ENCODE measurements around the gene SRL. TPM values are rescaled to one million over a fixed set of nuclear protein-coding genes. Genes with fewer than 3 reads are reported as not detected.

Gene SRL
- total and polyA plus RNA-seq, 5 donors: 255 to 395 (median 343) TPM

DNA sequence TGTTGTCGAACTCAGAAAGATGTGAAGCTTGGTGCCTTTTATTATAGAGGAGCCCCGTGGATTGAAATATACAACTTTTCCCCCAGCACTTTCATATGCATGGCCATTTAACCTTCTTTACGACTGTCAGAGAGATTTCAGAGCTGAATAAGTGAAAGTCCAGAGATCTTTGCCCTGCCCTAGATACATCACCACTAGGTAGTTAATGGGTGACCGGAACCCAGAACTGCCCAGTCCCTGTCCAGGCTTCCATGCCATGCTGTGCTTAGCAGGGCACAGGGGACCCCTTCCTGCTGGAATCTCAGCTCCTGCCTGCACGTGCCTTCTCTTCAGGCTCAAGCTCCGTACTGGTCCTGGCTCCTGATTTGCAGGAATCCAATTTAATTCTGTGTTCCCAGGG, 32.2 kb downstream of the SRL start:
- intact Hi-C loops (cut with DNase I): loop anchor here in 3 of 4 donors (5.0 to 10.0 kb wide), 3 partner anchors 33 to 115 kb away; partner anchors contain the start of gene SRL (in 1 of the 3)
- WGBS: 68% methylated on average over 6 of the region's 6 CpGs
- Histone ChIP-seq H3K27me3 (ENCODE audit: control insufficient read depth, insufficient read depth) (no peaks in the 10 kb centered on the region), H3K4me1 (ENCODE audit: control insufficient read depth, insufficient read depth, low read length) (peaks cover 5% of the 10 kb centered on the region), H3K4me3 (ENCODE audit: low read length) (no peak overlapping the region), H3K27ac (ENCODE audit: low read length) (peak overlapping the region; percentile 40), H3K9me3 (ENCODE audit: control insufficient read depth, low read length) (no peaks in the 10 kb centered on the region)
- DNase-seq (no peak), ATAC-seq (no peak)

DNA sequence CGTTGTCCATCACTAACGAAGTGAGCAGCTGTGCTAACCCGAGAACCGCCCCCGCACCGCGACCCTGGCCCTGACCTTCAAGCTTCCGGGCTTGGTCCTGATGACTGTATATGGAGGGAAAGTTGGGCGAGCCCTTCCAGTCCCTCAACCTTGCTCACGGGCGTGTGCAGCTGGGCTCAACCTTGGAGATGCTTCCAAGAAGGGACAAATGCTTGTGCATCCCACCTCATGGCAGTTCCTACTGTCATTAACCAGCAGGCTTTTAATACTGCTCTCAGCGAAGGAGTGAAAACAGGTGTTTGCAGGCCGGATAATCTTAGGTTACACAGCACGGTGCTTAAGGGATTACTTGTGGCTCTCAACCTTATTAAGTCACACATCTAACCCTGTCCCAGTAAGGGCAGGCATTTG, 33.5 kb downstream of the SRL start:
- H3K27me3 ChIP-seq (ENCODE audit: control insufficient read depth, insufficient read depth): no peaks in the 10 kb centered on the region
- H3K9me3 ChIP-seq (ENCODE audit: control insufficient read depth, low read length): no peaks in the 10 kb centered on the region
- ATAC-seq (no peak), DNase-seq (peak in 2 of 3 donors; percentile 62 to 77)
- intact Hi-C loops (cut with DNase I): loop anchor here in 3 of 4 donors (5.0 to 10.0 kb wide), 3 partner anchors 34 to 116 kb away; partner anchors contain the start of gene SRL (in 1 of the 3)
- peaks cover 5% of the 10 kb centered on the region for H3K4me1 ChIP-seq (ENCODE audit: control insufficient read depth, insufficient read depth, low read length)
- WGBS: 62% methylated on average over 14 of the region's 14 CpGs
- H3K4me3 ChIP-seq (ENCODE audit: low read length): no peak overlapping the region
- H3K27ac ChIP-seq (ENCODE audit: low read length): peak overlapping the region; percentile 90

DNA sequence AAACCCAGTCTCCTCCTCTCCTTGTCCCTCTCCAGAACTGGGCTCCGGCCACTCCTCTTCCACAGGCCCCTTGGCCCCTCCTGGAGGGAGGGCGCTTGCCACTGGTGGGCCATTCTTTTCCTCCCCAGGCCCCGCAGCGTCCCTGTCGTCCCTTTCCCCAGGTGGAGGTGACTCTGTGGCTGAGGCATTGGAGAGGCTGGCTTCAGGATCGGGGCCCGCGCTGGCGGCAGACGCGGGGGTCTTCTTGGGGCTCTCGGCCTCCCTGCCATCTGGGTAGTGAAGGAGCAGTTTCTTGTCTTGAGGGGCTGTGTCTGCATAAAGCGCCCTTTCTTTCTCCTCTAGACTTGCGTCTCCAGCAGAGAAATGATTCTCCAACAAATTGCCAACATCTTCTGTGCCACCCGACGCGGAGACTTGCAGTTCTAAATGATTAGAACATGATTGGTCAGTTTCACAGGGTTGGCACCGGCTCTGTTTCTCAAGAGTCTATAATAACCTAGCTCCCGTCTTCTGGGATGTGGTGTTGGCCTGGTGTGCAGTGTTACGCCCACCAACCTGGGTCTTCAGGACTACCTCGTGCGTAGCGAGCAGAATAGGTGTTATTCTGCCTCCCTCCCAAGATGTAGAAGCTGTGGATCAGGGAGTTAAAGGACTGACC, 34.1 kb downstream of the SRL start:
- H3K27ac ChIP-seq (ENCODE audit: low read length): peak overlapping the region; percentile 21
- 80% methylated on average over 23 of the region's 23 CpGs for WGBS
- ATAC-seq (no peak), DNase-seq (no peak)
- intact Hi-C loops (cut with DNase I): loop anchor here in 3 of 4 donors (5.0 to 10.0 kb wide), 3 partner anchors 34 to 117 kb away; partner anchors contain the start of gene SRL (in 1 of the 3)
- H3K4me1 ChIP-seq (ENCODE audit: control insufficient read depth, insufficient read depth, low read length): peaks cover 5% of the 10 kb centered on the region
- no peaks in the 10 kb centered on the region for H3K27me3 ChIP-seq (ENCODE audit: control insufficient read depth, insufficient read depth)
- no peaks in the 10 kb centered on the region for H3K9me3 ChIP-seq (ENCODE audit: control insufficient read depth, low read length)
- no peak overlapping the region for H3K4me3 ChIP-seq (ENCODE audit: low read length)

DNA sequence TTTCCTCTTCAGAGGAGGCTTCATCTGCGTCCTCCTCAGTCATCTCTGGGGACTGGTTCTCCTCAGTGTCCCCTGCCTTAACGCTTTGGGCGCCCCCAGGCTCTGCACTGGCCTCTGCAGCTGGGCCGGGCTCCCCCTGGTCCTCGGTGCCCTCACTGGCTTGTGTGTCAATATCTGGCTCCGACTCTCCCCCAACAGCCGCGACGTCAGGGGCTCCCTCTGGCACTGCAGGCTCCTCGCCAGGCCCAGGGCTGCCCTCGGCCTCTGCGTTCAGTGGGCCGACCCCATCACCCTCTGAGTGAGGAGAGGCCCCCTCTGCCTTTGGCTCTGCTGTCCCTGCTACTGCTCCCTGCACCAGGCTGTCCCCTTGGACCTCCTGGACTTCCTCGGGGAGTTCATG, 34.7 kb downstream of the SRL start:
- intact Hi-C loops (cut with DNase I): loop anchor here in 3 of 4 donors (5.0 to 10.0 kb wide), 3 partner anchors 35 to 118 kb away; partner anchors contain the start of gene SRL (in 1 of the 3)
- ATAC-seq: peak in 1 of 2 donors; percentile 22

DNA sequence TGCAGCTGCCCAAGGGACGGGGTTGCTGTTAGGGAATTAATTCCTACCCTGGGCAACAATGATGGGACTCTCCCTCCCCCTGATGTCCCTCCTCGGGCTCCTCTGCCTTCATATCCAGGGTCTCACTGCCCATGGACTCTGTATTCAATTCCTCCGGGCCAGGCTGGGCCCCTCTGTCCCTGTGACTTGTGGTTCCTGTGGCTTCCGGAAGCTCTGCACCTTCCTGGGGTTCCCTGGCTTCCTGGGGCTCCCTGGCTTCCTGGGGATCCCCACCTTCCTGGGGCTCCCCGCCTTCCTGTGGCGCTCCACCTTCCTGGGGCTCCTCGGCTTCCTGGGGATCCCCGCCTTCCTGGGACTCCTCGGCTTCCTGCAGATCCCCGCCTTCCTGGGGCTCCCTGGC, 35.2 kb downstream of the SRL start:
- Histone ChIP-seq H3K9me3 (ENCODE audit: control insufficient read depth, low read length) (no peaks in the 10 kb centered on the region), H3K27me3 (ENCODE audit: control insufficient read depth, insufficient read depth) (no peaks in the 10 kb centered on the region), H3K27ac (ENCODE audit: low read length) (peak overlapping the region; percentile 21), H3K4me1 (ENCODE audit: control insufficient read depth, insufficient read depth, low read length) (peaks cover 5% of the 10 kb centered on the region), H3K4me3 (ENCODE audit: low read length) (no peak overlapping the region)
- 57% methylated on average over 10 of the region's 10 CpGs for WGBS
- intact Hi-C loops (cut with DNase I): loop anchor here in 3 of 4 donors (5.0 to 10.0 kb wide), 3 partner anchors 36 to 118 kb away; partner anchors contain the start of gene SRL (in 1 of the 3)
- DNase-seq: no peak
- ATAC-seq: no peak

More for the DNA sequence above, 34.7 kb downstream of the SRL start:
- WGBS: 56% methylated on average over 14 of the region's 14 CpGs
- Histone ChIP-seq H3K4me1 (ENCODE audit: control insufficient read depth, insufficient read depth, low read length) (peaks cover 5% of the 10 kb centered on the region), H3K27me3 (ENCODE audit: control insufficient read depth, insufficient read depth) (no peaks in the 10 kb centered on the region), H3K9me3 (ENCODE audit: control insufficient read depth, low read length) (no peaks in the 10 kb centered on the region), H3K4me3 (ENCODE audit: low read length) (no peak overlapping the region), H3K27ac (ENCODE audit: low read length) (peak overlapping the region; percentile 21)
- no peak for DNase-seq

DNA sequence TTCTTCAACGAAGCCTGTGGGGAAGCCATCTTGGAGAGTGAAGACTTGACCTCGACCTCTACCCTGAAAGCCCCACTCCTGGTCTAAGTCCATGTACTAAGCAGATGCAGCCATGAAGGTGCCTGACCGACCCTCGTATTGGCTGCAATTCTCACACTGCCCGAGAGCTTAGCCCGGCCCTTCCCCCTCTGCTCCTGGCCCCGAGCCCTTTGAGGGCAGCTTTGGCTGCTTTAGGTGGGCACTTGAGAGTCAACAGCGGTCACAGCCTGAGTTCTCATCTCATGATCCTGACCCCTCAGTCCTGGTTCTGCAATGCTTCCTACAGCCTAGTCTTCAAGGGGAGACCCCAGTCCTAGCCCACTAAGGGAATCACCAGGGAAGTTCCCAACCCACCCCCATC, 35.9 kb downstream of the SRL start:
- Histone ChIP-seq H3K4me1 (ENCODE audit: control insufficient read depth, insufficient read depth, low read length) (peaks cover 5% of the 10 kb centered on the region), H3K4me3 (ENCODE audit: low read length) (no peak overlapping the region), H3K9me3 (ENCODE audit: control insufficient read depth, low read length) (no peaks in the 10 kb centered on the region), H3K27ac (ENCODE audit: low read length) (peak overlapping the region; percentile 21), H3K27me3 (ENCODE audit: control insufficient read depth, insufficient read depth) (no peaks in the 10 kb centered on the region)
- peak in 1 of 2 donors; percentile 2 for ATAC-seq
- no peak for DNase-seq
- 66% methylated on average over 8 of the region's 8 CpGs for WGBS
- intact Hi-C loops (cut with DNase I): loop anchor here in 3 of 4 donors (5.0 to 10.0 kb wide), 3 partner anchors 36 to 119 kb away; partner anchors contain the start of gene SRL (in 1 of the 3)

DNA sequence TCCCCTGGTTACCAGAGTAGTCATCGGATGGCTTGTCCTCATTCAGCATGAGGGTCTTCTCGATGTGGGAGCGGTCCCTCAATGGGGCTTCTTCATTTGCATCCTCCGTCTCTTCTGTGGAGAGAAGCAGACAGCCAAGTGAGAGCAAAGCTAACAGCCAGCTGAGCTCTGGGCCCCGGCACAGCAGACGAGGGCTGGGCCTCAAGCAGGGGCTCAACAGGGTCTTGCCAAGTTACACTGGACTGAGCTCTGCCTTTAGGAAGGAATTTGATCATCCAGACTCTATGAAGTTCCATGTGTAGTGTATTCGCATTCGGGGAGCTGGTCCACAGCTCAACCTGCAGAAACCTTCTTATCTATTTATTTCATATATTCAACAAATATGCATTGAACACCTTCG, 37.4 kb downstream of the SRL start:
- intact Hi-C loops (cut with DNase I): loop anchor here (5.0 to 10.0 kb wide), 3 partner anchors 48 to 120 kb away; no protein-coding TSS in a partner anchor
- no peaks in the 10 kb centered on the region for H3K27me3 ChIP-seq (ENCODE audit: control insufficient read depth, insufficient read depth)
- no peak for DNase-seq
- 73% methylated on average over 9 of the region's 9 CpGs for WGBS
- H3K4me3 ChIP-seq (ENCODE audit: low read length): no peak overlapping the region
- peaks cover 5% of the 10 kb centered on the region for H3K4me1 ChIP-seq (ENCODE audit: control insufficient read depth, insufficient read depth, low read length)
- no peak for ATAC-seq
- no peaks in the 10 kb centered on the region for H3K9me3 ChIP-seq (ENCODE audit: control insufficient read depth, low read length)
- H3K27ac ChIP-seq (ENCODE audit: low read length): no peak overlapping the region

DNA sequence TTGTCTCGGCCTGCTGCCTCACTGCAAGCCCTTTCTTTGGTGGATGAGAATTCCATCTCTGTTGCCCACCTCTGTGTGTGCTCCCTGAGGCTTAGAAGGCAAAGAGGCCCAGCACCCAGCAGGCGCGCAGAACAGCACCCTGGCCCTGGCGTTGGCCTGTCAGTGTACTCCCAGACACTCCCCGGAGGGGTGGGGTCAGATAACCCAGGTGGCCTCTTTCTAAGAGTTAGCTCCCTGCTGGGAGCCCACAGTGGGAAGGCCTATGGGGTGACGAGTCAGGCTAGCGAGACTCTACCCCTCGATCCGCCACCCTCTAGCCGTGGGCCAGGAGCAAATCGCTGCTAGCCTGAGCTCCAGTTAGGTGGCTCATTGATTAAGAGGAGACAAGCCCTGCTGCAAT, 38.1 kb downstream of the SRL start:
- no peak overlapping the region for H3K4me3 ChIP-seq (ENCODE audit: low read length)
- DNase-seq: no peak
- peaks cover 5% of the 10 kb centered on the region for H3K4me1 ChIP-seq (ENCODE audit: control insufficient read depth, insufficient read depth, low read length)
- 75% methylated on average over 11 of the region's 11 CpGs for WGBS
- ATAC-seq: no peak
- no peaks in the 10 kb centered on the region for H3K9me3 ChIP-seq (ENCODE audit: control insufficient read depth, low read length)
- intact Hi-C loops (cut with DNase I): loop anchor here (5.0 to 10.0 kb wide), 3 partner anchors 49 to 121 kb away; no protein-coding TSS in a partner anchor
- H3K27me3 ChIP-seq (ENCODE audit: control insufficient read depth, insufficient read depth): no peaks in the 10 kb centered on the region
- no peak overlapping the region for H3K27ac ChIP-seq (ENCODE audit: low read length)

DNA sequence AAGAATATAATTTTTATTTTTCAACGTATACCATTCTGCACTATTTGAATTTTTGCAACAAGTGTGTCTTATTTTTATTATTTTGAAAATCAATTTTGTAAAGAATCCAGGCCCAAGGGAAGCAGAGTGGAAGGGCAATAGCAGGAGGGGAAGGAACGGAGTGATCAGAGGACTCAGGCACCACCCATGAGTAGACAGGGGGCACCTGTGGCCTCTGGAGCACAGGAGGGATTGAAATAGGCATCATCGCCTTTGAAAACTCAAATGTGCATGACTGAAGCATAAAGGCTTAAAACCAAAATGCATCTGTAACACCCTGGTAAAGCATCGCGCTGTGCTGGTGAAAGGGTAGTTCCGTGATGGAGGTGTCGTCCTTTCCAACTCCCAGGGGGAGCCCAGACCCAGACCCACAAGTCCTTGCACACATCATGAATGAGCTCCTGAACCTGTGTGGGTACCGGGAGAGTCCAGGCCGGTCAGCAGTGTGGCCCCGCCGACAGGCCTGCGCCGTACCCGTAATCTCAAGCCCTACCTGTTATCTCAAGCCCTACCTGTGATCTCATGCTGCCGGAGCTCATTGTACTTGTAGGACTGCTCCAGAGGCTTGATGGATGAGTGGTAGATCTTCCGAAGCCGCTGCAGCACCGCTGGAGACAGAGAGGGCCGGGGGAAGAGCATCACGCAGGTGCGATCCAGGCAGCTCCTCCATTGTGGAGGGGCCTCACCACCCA, 39.1 kb downstream of the SRL start:
- ATAC-seq (no peak), DNase-seq (peak in 1 of 3 donors; percentile 2)
- Histone ChIP-seq H3K4me1 (ENCODE audit: control insufficient read depth, insufficient read depth, low read length) (peaks cover 5% of the 10 kb centered on the region), H3K27me3 (ENCODE audit: control insufficient read depth, insufficient read depth) (no peaks in the 10 kb centered on the region), H3K9me3 (ENCODE audit: control insufficient read depth, low read length) (no peaks in the 10 kb centered on the region), H3K27ac (ENCODE audit: low read length) (no peak overlapping the region), H3K4me3 (ENCODE audit: low read length) (no peak overlapping the region)
- WGBS: 91% methylated on average over 21 of the region's 21 CpGs
- intact Hi-C loops (cut with DNase I): loop anchor here (5.0 to 10.0 kb wide), 3 partner anchors 50 to 122 kb away; no protein-coding TSS in a partner anchor

DNA sequence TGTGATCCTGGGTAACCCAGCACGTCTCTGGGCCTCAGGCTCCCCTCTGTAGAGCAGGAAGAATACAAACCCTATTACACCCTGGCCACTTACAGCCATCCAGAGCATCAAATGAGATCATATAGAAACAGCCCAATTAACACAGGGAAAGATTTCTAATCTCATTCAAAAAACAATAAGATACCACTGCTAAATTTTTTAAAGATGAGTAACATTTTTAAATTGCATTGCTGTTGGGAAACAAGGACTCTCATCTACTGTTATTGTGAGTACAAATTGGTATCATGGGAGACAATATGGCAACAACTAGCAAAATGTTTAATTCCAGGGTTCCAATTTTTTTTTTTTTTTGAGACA, 41.1 kb downstream of the SRL start:
- intact Hi-C loops (cut with DNase I): loop anchor here (5.0 to 10.0 kb wide), 3 partner anchors 52 to 124 kb away; no protein-coding TSS in a partner anchor
- ATAC-seq (no peak), DNase-seq (no peak)
- no peaks in the 10 kb centered on the region for H3K27me3 ChIP-seq (ENCODE audit: control insufficient read depth, insufficient read depth)
- no peaks in the 10 kb centered on the region for H3K4me1 ChIP-seq (ENCODE audit: control insufficient read depth, insufficient read depth, low read length)
- H3K4me3 ChIP-seq (ENCODE audit: low read length): no peak overlapping the region
- 81% methylated on average over 1 of the region's 1 CpG for WGBS
- H3K9me3 ChIP-seq (ENCODE audit: control insufficient read depth, low read length): no peaks in the 10 kb centered on the region
- H3K27ac ChIP-seq (ENCODE audit: low read length): no peak overlapping the region
